ENCODE results near the gene LRRC1. TPM values are rescaled to one million over a fixed set of nuclear protein-coding genes. Genes with fewer than 3 reads are reported as not detected.

Gene LRRC1
- total and polyA plus RNA-seq, 2 of the 8 experiments (the other 6 are each of a cell fraction or from before 2014, with no cell fraction given) = 6.7 to 15.9 TPM

- H4K20me1 ChIP-seq (replicated peaks in 1 of 2; ENCODE audit: control insufficient read depth in 1 of 2, insufficient read depth in 2 of 2, low read length in 2 of 2) = peaks cover 1 to 5% of the 10 kb centered on the region in 2 experiments
- DNase-seq (ENCODE audit: low read depth in 1 of 2, low spot score in 2 of 2) = no peak
- no peak overlapping the region for H3K27ac ChIP-seq (ENCODE audit: low read depth, low read length)
- H2BK5ac ChIP-seq (ENCODE audit: low read depth, low read length) = no peak overlapping the region
- H3K9me3 ChIP-seq (ENCODE audit: insufficient read depth in 2 of 2, low read depth in 1 of 2, low read length in 1 of 2) = no peaks in the 10 kb centered on the region
- 73% methylated on average over 3 of the region's 3 CpGs; no CpG with 5 or more reads in 1 of the 2 experiments for WGBS, 2 experiments (ENCODE audit: extremely low coverage in 1 of 2, insufficient coverage in 1 of 2, insufficient read length in 1 of 2, insufficient replicate concordance in 2 of 2, low coverage in 1 of 2, low lambda C conversion rate in 2 of 2, missing lambda C conversion rate in 1 of 2)
- H2AK5ac ChIP-seq (ENCODE audit: low read depth, low read length) = no peak overlapping the region
- no peak overlapping the region for H3K18ac ChIP-seq (ENCODE audit: extremely low read depth, low read length)
- H2BK120ac ChIP-seq (replicated peaks; ENCODE audit: low read depth, low read length) = no peak overlapping the region
- peaks cover 12% of the 10 kb centered on the region for H3K79me1 ChIP-seq (ENCODE audit: low read depth, low read length)
- no peak overlapping the region for H2BK20ac ChIP-seq (ENCODE audit: low read length)
- H4K8ac ChIP-seq (ENCODE audit: extremely low read depth, insufficient read depth, low read length) = no peak overlapping the region
- ChIA-PET POLR2A (ENCODE audit: partially characterized antibody) (no interaction called here), CTCF (ENCODE audit: partially characterized antibody) (interaction anchor here (0.9 to 6.1 kb wide), 8 partner anchors 10 to 161 kb away, joined by 3 to 52 read pairs (median 4); no protein-coding TSS in a partner anchor)
- H2BK15ac ChIP-seq (ENCODE audit: low read length) = 0 out of 2 replicates have a peak overlapping the region, but pooled peaks have one; percentile 7
- no peak overlapping the region for H3K23ac ChIP-seq (ENCODE audit: insufficient read length)
- TF ChIP-seq PHF8 (conservative IDR thresholded peaks at IDR 0.05; ENCODE audit: low read depth, low read length) = no peak
- H3K14ac ChIP-seq (ENCODE audit: insufficient read length) = no peak overlapping the region
- no peaks in the 10 kb centered on the region for H3K36me3 ChIP-seq (ENCODE audit: control insufficient read depth in 2 of 4, insufficient read depth in 4 of 4, low read length in 3 of 4)
- peak overlapping the region; percentile 96 to 99 for H3K4me2 ChIP-seq (ENCODE audit: insufficient read depth in 1 of 2, low read depth in 2 of 2, low read length in 2 of 2)
- peaks cover 0 to 6% (median 3%) of the 10 kb centered on the region in 4 experiments; a peak in 5 of 7 replicates for H3K4me1 ChIP-seq (replicated peaks in 1 of 4; ENCODE audit: control insufficient read depth in 3 of 4, insufficient read depth in 4 of 4, low read length in 3 of 4)
- H3K9ac ChIP-seq (replicated peaks in 1 of 4; ENCODE audit: extremely low read depth in 1 of 4, low read depth in 3 of 4, low read length in 3 of 4) = peak overlapping the region in 1 of 4 experiments; percentile 16; a peak in 1 of 7 replicates
- no peak overlapping the region for H2AFZ ChIP-seq (ENCODE audit: low read length)
- FAIRE-seq = no peak
- H4K91ac ChIP-seq (replicated peaks; ENCODE audit: insufficient read length, low read length) = no peak overlapping the region
- no peak overlapping the region for H3K4ac ChIP-seq (replicated peaks; ENCODE audit: insufficient read length, low read depth, low read length)
- peaks cover 0 to 44% of the 10 kb centered on the region in 2 experiments for H3K79me2 ChIP-seq (ENCODE audit: control insufficient read depth in 1 of 2, insufficient read depth in 2 of 2, low read length in 2 of 2)
- no peak overlapping the region for H4K5ac ChIP-seq (ENCODE audit: insufficient read length, low read depth, low read length)
- H3K27me3 ChIP-seq (replicated peaks in 1 of 4; ENCODE audit: control insufficient read depth in 3 of 4, extremely low read depth in 1 of 4, insufficient read depth in 3 of 4, low read length in 3 of 4) = peaks cover 0 to 6% (median 2%) of the 10 kb centered on the region in 4 experiments; a peak in 3 of 7 replicates
- H3K4me3 ChIP-seq (ENCODE audit: extremely low read depth in 1 of 4, insufficient read depth in 2 of 4, low read depth in 3 of 4, low read length in 4 of 4) = peak overlapping the region; percentile 68 to 90 (median 88); a peak in 7 of 8 replicates
- no peak overlapping the region for H3K56ac ChIP-seq (replicated peaks; ENCODE audit: insufficient read length, low read depth, low read length)
- no peak overlapping the region for H2BK12ac ChIP-seq (ENCODE audit: low read depth, low read length)
- H3K23me2 ChIP-seq (ENCODE audit: low read depth, low read length) = peaks cover 25% of the 10 kb centered on the region
Measured at GRCh38 chr6:53796451-53796780, 1.6 kb downstream of the LRRC1 start.
